ENCODE results near the gene EDIL3.

DNA sequence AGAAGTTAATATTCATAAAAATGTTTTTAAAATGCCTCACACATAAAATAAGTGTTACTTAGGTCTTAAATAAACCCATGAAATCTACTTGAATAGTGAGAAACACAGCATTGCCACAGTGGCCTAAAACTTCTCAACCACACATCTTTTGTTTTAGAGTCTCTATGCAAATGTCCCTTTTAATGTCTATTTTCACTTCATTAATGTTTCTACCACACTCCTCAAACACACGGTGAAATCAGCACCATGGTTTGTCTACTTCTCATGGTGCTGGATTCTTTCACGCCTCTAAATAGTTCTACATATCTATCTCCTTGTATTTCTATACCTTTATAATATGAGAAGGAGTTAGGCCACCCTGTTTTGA, 111.2 kb downstream of the EDIL3 start:
- TF ChIP-seq EZH2phosphoT487 (IDR thresholded peaks at IDR 0.05; ENCODE audit: borderline replicate concordance, low read depth, low read length), result no peak
- TF ChIP-seq, protein P1, sequence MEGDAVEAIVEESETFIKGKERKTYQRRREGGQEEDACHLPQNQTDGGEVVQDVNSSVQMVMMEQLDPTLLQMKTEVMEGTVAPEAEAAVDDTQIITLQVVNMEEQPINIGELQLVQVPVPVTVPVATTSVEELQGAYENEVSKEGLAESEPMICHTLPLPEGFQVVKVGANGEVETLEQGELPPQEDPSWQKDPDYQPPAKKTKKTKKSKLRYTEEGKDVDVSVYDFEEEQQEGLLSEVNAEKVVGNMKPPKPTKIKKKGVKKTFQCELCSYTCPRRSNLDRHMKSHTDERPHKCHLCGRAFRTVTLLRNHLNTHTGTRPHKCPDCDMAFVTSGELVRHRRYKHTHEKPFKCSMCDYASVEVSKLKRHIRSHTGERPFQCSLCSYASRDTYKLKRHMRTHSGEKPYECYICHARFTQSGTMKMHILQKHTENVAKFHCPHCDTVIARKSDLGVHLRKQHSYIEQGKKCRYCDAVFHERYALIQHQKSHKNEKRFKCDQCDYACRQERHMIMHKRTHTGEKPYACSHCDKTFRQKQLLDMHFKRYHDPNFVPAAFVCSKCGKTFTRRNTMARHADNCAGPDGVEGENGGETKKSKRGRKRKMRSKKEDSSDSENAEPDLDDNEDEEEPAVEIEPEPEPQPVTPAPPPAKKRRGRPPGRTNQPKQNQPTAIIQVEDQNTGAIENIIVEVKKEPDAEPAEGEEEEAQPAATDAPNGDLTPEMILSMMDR (conservative IDR thresholded peaks at IDR 0.05; ENCODE audit: low read length), result no peak
